NCI-H2081 (cell line): Measurements from ENCODE around the gene CD209.

ENCODE experiments used
- DNase-seq, 2 experiments: peaks; one replicate each; lab custom pipeline; 2025; lab: John Stamatoyannopoulos, UW

Gene CD209

GRCh38 chr19:7738023-7738422, 9.3 kb downstream of the CD209 start:
- DNase-seq: no peak

- no peak for DNase-seq
Measured at GRCh38 chr19:7737215-7737614, 10.1 kb downstream of the CD209 start.

DNA sequence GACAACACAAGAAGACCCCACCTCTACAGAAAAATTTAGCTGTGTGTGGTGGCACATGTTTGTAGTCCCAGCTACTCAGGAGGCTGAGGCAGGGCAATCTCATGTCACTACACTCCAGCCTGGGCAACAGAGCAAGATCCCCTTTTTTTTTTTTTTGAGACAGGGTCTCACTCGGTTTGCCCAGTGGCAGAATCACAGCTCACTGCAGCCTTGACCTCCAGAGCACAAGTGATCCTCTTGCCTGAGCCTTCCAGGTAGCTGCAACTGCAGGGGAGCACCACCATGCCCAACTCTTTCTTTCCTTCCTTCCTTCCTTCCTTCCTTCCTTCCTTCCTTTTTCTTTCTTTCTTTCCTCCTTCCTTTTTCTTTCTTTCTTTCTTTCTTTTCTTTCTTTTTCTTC, 11.2 kb downstream of the CD209 start:
- DNase-seq: no peak

DNA sequence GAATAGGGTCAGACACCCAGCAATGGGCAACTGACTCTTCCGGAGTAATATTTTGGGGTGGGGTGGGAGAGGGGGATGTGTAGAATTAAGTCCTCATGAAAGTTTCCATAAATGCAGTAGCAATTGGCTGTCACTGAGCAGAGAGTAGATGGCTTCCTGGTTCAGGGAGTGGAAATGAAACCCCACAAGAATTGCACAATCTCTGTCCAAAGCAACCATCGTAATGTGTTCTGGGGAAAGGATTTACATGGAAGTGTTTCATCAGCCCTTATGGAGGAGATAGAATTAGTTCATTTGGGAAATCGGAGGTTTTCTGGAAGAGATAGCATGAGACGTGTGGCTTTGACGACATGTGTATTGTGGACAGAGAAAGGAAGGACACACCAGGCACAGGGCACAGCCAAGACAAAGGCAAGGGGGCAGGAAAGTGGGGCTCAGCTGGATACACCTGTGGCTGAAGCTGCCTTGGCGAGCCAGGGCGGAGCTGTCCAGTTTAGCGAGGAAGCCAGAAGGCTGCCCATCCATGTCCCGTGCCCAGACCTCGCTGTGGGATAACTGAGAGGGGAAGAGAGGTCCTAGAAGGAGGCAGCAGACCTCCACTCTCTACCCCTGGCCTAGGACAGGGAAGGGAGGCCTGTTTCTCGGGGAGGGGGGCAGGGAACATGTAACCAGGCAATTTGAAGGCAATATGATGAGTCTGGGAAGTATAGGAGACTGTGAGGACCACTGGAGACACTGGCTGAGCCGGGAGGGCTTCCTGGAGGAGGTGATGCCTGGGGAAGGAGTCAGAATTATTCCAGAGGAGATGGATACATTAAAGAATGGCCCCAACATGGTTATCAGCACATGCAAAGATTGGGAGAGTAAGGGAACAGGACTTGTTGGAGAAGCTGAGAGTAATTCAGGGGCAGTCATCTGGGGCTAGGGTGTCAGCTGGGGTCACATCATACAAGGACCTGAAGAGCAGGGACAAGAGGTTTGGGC, 12.8 kb downstream of the CD209 start:
- no peak for DNase-seq

- DNase-seq: no peak
Measured at GRCh38 chr19:7733376-7733775, 14.0 kb downstream of the CD209 start.

DNA sequence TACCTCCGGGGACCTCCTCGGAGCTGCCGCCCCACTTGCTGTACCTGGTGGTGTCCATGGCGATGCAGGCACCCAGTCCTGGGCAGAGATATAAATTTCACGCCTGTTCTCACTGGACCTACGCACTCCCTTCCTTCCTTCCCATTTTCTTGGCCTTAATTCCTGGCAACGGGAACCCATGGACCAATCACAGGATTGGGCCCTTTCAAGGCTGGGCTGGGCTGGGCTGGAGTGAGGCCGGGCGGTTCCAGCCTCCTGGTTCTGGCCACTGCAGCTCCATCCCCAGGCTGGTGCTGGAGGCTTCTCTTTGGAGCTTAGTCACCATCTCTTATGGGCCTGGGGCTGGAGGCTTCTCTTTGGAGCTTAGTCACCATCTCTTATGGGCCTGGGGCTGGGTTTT, 15.3 kb downstream of the CD209 start, which contains the start of gene CLEC4G:
CLEC4G (minus strand) TSS at position 66 of the 400 bp plus-strand sequence; CDS start at position 58, 8 bp downstream.
- no peak for DNase-seq

- no peak for DNase-seq
Measured at GRCh38 chr19:7731615-7732014, 15.7 kb downstream of the CD209 start.

GRCh38 chr19:7731218-7731595, 16.1 kb downstream of the CD209 start:
- DNase-seq: no peak

- DNase-seq: no peak
Measured at GRCh38 chr19:7730286-7731217, 16.8 kb downstream of the CD209 start.

GRCh38 chr19:7729831-7730285, 17.5 kb downstream of the CD209 start:
- no peak for DNase-seq

DNA sequence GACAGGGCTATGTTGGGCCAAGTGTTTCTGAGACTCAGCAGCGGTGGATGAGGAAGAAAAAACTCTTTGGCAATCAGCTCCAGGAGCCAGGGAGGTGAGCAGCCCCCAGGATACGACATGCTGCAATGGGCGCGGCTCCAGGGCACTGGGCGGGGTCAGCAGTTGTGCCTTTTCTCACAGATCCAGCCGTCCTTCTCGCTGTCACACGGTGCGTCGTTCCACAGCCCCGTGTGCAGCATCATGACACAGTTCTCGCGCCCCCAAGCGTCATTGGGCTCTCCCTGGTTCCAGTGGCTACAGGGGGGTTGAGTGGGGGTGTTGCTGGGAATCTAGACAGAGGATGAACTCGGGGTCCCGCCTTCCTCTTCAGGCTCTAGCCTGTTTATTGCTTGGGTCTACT, 18.1 kb downstream of the CD209 start:
- no peak for DNase-seq

DNA sequence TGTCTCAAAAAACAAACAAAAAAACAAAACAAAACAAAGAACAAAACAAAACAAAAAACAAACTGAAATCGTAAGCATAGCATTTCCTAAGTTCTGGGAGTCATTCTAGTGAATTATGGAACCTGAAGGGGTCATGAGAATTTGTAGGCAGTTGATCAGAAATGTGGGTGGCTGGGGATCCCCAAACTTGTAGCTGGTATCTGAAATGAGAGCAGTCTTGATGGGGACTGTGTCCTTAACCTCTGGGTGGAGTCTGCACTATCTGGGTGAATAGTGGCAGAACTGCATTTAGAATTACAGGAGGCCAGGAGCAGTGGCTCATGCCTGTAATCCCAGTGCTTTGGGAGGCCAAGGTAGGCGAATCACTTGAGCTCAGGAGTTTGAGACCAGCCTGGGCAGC, 21.5 kb downstream of the CD209 start:
- no peak for DNase-seq

DNA sequence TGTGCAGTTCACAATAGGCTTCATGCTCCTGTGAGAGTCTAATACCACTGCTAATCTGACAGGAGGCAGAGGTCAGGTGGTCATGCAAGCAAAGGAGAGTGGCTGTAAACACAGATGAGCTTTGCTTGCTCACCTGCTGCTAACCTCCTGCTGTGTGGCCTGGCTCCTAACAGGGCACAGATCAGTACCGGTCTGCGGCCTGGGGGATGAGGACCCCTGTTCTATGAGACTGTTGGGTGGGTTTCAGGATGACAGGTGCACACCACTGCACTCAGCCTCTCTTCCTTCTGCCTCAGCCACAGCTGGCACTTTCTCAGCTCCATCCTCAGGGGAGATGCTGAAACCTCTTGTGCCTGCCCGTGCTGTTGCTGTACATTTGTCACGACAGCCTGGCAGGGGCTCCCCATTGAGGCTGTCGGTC, 25.1 kb downstream of the CD209 start:
- no peak for DNase-seq

GRCh38 chr19:7720351-7720750, 27.0 kb downstream of the CD209 start:
- DNase-seq: no peak

- no peak for DNase-seq
Measured at GRCh38 chr19:7718668-7719067, 28.7 kb downstream of the CD209 start.

DNA sequence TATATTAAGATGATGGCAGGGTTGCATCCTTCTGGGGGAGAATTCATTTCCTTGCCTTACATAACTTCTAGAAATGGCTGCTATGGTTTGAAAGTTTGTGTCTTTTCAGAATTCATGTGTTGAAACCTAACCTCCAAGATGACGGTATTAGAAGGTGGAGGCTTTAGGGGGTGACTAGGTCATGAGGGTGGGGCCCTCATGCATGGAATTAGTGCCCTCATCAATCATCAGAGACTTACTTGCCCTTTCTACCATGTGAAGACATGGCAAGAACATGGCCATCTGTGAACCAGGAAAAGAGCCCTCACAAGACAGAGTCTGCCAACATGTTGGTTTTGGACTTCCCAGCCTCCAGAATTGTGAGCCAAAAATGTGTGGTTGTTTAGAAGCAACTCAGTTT, 30.6 kb downstream of the CD209 start:
- no peak for DNase-seq

DNA sequence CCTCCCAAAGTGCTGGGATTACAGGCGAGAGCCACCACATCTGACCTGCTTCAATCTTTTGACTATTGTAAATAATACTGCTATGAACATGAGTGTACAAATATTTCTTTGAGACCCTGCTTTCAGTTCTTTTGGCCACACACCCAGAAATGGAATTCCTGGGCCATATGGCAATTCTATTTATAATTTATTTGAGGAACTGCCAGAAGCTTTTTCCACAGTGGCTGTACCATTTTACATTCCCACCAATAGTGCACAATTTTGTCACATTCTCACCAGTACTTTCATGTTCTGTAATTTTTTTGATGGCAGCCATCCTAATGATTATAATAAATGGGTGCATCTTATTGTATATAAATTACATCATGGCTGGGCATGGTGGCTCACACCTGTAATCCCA, 31.7 kb downstream of the CD209 start:
- DNase-seq: no peak

DNA sequence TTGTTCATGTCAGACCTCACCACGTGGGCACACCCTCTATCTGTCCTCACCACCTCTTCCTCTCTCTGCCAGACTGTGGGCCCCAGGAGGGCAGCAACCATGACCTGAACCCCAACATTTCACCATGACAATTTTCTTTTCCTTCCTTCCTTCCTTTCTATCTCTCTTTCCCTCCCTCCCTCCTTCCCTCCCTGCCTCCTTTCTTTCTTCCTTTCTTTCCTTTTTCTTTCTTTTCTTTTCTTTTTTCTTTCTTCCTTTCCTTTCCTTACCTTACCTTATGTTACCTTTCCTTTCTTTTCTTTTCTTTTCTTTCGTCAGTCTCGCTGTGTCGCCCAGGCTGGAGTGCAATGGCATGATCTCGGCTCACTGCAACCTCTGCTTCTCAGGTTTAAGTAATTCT, 36.7 kb downstream of the CD209 start:
- no peak for DNase-seq

DNA sequence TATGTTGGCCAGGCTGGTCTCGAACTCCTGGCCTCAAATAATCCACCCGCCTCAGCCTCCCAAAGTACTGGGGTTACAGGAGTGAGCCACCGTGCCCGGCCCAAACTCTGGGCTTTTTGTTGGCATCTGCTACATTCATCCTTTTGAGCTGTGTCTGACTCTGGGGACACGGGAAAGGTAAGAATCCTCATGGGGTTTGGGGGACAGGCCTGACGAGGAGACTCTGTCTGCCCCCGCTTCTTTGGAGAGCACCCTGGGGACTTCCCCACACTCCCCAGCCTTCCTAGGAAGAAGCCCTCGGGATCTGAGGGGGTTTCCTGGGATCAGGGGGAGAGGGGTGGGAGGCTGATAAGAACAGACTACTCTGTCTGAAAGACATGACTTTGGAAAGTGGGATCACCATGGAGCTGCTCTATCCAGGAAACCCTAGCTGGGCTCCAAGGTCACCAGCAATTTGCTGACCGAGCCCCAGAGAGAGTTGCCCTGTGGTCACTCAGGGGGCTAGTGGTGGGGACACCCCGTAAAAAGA, 37.3 kb downstream of the CD209 start:
- no peak for DNase-seq

DNA sequence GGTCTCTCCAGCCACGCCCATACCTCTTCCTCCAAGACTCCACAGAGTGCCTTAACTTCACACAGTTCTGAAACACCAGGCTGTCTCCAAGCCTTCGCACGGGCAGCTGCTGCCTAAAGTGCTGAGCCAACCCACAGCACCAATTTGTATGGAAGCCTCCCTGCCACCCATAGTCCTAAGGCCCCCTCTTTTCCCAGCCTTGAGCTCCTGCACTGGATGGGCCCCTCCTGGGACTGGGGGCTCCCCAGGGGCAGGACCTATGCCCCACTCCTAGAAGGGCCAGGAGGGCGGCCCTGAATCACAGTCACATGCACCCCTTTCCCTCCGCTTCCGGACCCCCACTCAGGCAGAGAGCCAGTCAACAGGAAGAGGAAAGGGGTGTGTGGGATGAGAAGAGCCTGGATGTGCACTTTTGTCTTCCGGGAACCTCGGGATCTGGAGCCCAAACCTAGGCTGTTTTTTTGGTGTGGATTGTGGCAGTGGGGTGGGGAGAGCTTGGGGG, 40.3 kb downstream of the CD209 start:
- no peak for DNase-seq

- DNase-seq: no peak
Measured at GRCh38 chr19:7706188-7706954, 41.0 kb downstream of the CD209 start.
